ENCODE measurements around the gene FBXO39. TPM values are rescaled to one million over a fixed set of nuclear protein-coding genes. Genes with fewer than 3 reads are reported as not detected.

The FBXO39 gene
- total and polyA plus RNA-seq, 9 of the 15 experiments (the other 6 are each of a cell fraction or from before 2014, with no cell fraction given) = not detected

GRCh38 chr17:6729531-6729930 lies 46.5 kb upstream of the FBXO39 start:
- Histone ChIP-seq H4K20me1 (replicated peaks; ENCODE audit: control insufficient read depth, insufficient read depth, low read length) (no peaks in the 10 kb centered on the region), H3K9ac (ENCODE audit: insufficient read depth in 1 of 2, low read depth in 2 of 2, low read length in 2 of 2) (no peak overlapping the region), H3K4me1 (replicated peaks in 1 of 2; ENCODE audit: control insufficient read depth in 2 of 2, insufficient read depth in 2 of 2, low read length in 2 of 2) (no peaks in the 10 kb centered on the region), H3K27ac (ENCODE audit: extremely low read depth, low read depth, low read length) (no peak overlapping the region), H2AFZ (ENCODE audit: low read depth, low read length) (no peak overlapping the region), H3K27me3 (ENCODE audit: control insufficient read depth in 2 of 2, insufficient read depth in 2 of 2, low read length in 2 of 2) (no peaks in the 10 kb centered on the region; a peak in 1 of 5 replicates), H3K79me2 (ENCODE audit: control insufficient read depth, insufficient read depth, low read length) (no peaks in the 10 kb centered on the region), H3K36me3 (ENCODE audit: control insufficient read depth, insufficient read depth, low read length) (no peaks in the 10 kb centered on the region), H3K9me1 (ENCODE audit: control insufficient read depth, insufficient read depth, low read length) (no peaks in the 10 kb centered on the region), H3K4me2 (ENCODE audit: insufficient read depth, low read length) (no peak overlapping the region), H3K4me3 (no peak overlapping the region), H3K9me3 (replicated peaks; ENCODE audit: control insufficient read depth, insufficient read depth, low read depth, low read length) (no peaks in the 10 kb centered on the region)
- WGBS (ENCODE audit: insufficient coverage, low coverage, missing lambda C conversion rate) = 5% methylated on average over 4 of the region's 4 CpGs
- CTCF ChIA-PET (ENCODE audit: low intra/inter-chr PET ratio) = no interaction called here
- FAIRE-seq = no peak
- DNase-seq (ENCODE audit: extremely low read depth in 1 of 4, low spot score in 3 of 4) = no peak
- no TSS peak for BruUV-seq (replicated peaks)
- no peak for ATAC-seq
- in situ Hi-C loops (cut with MboI) = no loop called here
- intact Hi-C loops (cut with micrococcal nuclease) = no loop called here
- POLR2A ChIA-PET = no interaction called here
- TF ChIP-seq RFX5 (IDR thresholded peaks at IDR 0.05; ENCODE audit: low read depth, low read length) = no peak
- TF ChIP-seq ZFP30 (CRISPR knock-in tag; IDR thresholded peaks at IDR 0.05; ENCODE audit: borderline replicate concordance) = no peak
- no peak for TF ChIP-seq WHSC1 (IDR thresholded peaks at IDR 0.05; ENCODE audit: low read length)
- no peak for TF ChIP-seq BCLAF1 (IDR thresholded peaks at IDR 0.05; ENCODE audit: borderline replicate concordance in 1 of 2, control insufficient read depth in 1 of 2, low read depth in 2 of 2, low read length in 1 of 2)
- no peak for TF ChIP-seq E2F1 (CRISPR knock-in tag; IDR thresholded peaks at IDR 0.05)
- TF ChIP-seq NFXL1 (CRISPR knock-in tag; IDR thresholded peaks at IDR 0.05) = no peak
- no peak for TF ChIP-seq ATF4 (CRISPR knock-in tag; IDR thresholded peaks at IDR 0.05)
- TF ChIP-seq NR3C1 (CRISPR knock-in tag; IDR thresholded peaks at IDR 0.05) = no peak
- no peak for TF ChIP-seq CBX5 (IDR thresholded peaks at IDR 0.05; ENCODE audit: borderline replicate concordance, low read depth)
- TF ChIP-seq MECOM (CRISPR knock-in tag; IDR thresholded peaks at IDR 0.05) = no peak
- no peak for TF ChIP-seq SMARCA5 (IDR thresholded peaks at IDR 0.05)
- no peak for TF ChIP-seq ATF2 (CRISPR knock-in tag; IDR thresholded peaks at IDR 0.05)
- no peak for TF ChIP-seq TBL1XR1 (IDR thresholded peaks at IDR 0.05; ENCODE audit: low read length in 2 of 2)
- TF ChIP-seq CGGBP1 (CRISPR knock-in tag; IDR thresholded peaks at IDR 0.05) = no peak
